Measurements from ENCODE around the gene LAG3.

The LAG3 gene

DNA sequence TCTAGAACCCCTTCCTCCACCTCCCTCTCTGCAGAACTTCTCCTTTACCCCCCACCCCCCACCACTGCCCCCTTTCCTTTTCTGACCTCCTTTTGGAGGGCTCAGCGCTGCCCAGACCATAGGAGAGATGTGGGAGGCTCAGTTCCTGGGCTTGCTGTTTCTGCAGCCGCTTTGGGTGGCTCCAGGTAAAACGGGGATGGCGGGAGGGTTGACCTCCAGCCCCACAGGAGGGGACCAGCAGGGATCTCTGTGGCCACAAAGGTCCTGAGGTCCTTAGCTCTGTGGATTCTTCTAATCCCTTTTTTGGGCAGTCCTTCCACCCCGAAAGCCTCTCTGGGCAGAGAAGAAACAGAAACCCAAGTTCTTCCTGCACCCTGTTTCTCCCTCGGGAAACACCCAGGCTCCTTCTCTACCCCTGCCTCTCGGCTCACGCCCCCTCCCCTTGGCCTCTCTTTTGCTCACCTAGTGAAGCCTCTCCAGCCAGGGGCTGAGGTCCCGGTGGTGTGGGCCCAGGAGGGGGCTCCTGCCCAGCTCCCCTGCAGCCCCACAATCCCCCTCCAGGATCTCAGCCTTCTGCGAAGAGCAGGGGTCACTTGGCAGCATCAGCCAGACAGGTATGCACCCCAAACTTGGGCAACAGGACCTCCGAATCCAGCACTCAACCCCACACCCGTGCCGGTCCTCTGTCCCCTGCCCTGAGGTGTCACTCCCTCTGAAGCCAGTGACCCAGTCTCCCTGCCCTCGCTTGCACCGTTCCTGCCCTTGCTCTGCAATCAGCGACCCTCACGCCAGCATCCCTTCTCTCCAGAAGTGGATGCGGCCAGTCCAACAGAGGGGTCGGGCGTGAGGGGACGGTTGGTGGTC lies 638 bp downstream of the LAG3 start:
- DNase-seq, result no peak

DNA sequence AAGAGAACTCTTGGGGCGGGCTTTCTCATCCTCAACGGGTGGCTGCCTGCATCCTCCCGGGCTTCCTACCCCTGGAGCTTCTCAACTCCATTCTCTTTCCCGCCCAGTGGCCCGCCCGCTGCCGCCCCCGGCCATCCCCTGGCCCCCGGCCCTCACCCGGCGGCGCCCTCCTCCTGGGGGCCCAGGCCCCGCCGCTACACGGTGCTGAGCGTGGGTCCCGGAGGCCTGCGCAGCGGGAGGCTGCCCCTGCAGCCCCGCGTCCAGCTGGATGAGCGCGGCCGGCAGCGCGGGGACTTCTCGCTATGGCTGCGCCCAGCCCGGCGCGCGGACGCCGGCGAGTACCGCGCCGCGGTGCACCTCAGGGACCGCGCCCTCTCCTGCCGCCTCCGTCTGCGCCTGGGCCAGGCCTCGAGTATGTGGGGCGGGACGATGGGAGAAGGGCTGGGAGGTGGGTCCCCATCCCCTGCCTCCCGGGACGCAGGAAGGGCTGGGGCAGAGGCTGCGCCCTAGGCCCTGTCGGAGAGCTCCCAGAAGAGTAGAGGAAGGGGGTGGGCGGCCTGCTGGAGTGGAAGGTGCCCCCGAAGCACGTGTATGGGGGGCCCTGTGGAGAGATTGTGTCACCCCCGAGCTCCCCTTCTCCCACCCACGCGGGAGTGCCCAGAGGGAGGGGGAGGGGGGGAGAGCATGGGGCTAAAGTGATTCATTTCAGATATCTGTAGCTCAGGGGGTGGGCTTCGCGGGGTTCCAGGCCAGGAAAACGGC lies 1.5 kb downstream of the LAG3 start:
- DNase-seq, result no peak

DNA sequence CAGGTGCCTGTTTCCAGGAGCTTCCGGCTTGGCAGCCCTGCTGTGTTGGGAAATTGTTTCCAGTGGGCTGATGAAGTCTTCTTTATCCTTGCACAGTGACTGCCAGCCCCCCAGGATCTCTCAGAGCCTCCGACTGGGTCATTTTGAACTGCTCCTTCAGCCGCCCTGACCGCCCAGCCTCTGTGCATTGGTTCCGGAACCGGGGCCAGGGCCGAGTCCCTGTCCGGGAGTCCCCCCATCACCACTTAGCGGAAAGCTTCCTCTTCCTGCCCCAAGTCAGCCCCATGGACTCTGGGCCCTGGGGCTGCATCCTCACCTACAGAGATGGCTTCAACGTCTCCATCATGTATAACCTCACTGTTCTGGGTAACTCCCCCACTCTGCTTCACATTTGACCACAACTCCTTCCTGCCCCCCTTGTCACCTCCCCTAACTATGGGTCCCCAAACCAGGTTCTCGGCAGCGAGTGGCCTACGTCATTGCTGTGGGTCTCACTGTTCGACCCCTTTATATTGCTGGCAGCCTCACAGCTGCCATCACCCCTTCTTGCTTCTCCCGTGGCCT lies 2.3 kb downstream of the LAG3 start:
- no peak for DNase-seq

DNA sequence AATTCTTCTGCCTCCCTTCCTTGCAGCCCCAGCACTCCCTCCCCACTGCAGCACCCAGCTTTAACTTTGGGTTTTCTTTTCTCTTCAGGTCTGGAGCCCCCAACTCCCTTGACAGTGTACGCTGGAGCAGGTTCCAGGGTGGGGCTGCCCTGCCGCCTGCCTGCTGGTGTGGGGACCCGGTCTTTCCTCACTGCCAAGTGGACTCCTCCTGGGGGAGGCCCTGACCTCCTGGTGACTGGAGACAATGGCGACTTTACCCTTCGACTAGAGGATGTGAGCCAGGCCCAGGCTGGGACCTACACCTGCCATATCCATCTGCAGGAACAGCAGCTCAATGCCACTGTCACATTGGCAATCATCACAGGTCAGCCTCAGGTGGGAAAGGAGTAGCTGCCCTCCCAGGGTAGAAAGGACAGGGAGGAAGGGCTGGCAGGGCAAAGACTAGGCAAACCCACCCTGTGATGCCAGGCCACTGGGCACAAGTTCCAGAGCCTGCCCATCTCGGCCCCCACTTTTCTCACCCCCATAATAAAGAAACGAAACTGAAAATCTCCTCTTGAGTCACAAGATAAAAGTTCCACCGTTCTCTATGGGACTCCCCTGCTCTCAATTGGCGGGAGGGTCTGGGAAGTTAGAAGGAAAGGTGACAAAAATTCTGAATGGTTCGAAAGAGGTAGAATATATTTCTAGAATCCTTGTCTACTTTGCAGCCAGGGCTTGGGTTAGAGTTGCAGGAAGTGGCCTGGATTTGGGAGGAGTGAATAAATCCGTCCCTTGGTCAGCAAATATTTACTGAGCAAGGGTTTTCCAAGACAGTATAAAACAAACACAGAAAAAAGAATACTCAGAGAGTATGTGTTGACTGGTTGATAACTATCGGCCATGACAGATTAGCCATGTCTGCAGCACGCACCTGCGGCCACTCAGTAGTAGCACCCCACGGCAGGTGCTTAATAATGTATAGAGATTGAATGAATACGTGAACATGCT lies 3.2 kb downstream of the LAG3 start:
- DNase-seq, result no peak

DNA sequence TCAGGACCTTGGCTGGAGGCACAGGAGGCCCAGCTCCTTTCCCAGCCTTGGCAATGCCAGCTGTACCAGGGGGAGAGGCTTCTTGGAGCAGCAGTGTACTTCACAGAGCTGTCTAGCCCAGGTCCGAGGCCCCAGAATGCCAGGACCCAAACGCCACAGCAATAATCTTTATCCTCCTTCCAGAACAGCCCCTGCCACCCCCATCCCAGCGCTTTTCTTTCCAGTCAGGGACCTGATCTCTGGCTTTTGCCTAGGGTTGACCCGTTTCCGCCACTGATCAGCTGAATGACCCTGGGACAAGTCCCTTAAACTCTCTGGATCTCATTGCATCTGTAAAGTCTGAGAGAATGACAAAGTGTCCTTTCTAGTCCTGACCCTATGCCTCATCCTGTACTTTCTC lies 5.1 kb downstream of the LAG3 start:
- no peak for DNase-seq

DNA sequence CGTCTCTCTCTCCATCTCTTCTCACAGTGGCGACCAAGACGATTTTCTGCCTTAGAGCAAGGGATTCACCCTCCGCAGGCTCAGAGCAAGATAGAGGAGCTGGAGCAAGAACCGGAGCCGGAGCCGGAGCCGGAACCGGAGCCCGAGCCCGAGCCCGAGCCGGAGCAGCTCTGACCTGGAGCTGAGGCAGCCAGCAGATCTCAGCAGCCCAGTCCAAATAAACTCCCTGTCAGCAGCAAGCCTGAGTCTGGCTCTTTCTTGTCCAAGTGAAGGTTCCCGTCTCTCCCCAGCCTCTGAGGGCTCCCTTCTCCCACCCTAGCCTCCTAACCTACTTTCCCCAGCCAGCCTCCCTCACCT lies 5.9 kb downstream of the LAG3 start:
- peak; percentile 74 for DNase-seq

DNA sequence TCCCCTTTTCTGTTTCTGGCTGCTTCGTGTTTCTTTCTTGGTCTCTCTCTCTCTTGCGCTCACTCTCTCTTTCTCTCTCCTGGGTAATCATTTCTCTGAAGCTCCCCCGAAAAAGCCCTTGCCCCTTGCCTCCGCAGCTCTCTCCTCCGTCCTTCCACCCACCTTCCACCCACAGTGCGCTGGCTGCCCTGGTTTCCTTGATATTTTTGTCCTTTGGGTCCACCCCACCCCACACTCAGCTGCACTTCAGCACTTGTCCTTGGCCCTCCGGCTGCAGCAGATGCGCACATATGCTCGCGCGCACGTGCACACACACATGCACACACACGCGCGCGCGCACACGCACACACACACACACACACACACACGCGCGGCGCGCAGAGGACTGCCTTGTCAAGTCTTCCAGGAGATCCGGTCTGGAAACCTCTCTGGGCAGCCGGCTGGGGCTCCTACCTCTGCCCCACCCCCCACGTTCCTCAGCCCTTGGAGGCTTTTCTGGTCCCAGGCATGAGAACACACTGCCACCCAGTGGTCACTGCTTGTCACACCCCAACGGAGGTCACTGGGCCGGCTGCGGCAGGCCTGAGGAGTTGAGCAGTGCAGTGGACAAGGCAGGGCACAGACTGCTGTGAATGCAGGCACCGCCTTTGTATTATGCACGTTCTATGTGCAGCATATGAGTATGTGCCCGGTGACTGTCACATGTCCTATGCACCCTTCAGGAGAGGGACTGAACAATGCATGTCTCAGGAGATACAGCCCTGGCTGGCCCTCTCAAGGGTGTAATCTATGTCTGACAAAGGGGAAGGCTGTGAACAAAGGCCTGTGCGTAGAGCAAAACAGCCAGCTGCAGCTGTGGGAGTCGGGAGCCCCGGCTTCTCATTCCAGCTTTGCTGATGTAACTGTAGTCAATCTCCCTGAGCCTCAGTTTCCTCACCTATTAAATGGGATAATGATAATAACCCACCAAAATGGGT lies 6.5 kb downstream of the LAG3 start:
- peak; percentile 100 for DNase-seq

DNA sequence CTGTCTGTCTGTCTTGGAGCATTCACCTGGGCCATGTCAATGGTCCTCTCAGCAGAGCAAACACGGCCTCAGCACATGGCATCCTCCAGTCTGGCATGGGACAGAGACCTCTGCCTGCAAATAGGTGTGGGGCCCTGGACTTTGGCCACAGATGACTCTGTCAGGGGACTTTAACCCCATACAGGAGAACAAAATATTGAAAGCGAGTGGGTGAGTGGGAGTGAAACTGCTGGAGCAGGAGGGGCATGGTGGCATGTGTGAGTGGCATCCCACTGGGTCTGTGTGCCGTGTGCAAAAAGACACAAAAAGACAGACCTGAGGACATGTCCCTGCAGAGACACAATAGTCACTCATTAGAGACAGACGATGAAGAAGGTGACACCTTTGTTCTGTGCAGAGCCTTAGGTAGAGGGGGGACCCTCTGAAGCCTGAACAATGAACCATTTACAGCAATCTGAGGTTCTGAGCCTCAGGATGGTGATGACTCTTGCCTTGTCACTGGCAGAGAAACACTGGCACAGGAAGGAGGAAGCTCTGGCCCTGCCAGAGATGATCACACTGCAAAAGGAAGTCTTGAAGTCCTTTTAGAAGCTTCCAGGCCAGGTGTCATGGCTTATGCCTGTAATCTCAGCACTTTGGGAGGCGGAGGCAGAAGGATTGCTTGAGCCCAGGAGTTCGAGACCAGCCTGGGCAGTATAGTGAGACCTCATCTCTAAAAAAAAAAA lies 7.5 kb downstream of the LAG3 start:
- no peak for DNase-seq

DNA sequence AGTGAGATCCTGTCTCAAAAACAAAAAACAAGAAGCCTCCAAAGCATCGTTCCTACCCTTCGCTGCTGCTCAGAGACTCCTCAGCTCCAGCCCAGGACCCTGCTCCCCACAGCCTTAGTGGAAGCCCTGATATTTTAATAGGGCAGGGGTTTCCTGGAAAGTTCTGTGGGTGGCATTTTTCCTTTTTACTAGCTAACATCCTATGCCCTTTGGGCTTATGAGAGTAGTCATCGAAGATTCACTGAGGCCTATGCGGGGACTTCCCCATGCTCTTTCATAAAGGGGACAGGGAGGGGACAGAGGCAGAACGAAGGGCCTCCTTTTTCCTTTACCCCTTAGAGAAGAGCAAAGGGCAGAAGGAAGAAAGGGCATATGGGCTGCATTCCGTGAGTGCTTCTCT lies 8.3 kb downstream of the LAG3 start:
- no peak for DNase-seq

DNA sequence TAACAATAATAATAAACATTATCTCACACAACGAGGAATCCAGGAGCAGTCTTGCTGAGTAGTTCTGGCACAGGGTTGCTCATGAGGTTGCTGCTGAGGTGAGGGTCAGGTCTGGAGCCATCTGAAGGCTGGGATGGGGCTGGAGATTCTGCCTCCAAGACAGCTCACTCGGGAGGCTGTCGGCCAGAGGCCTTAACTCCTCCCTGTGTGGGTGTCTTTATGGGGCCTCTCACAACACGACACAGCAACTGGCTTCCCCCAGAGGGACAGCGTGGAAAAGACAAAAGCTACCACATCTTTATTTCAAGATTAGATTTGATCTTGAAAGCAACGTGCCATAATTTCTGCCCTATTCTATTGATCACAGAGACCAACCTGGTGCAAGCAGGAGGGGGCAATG lies 9.8 kb downstream of the LAG3 start:
- no peak for DNase-seq

DNA sequence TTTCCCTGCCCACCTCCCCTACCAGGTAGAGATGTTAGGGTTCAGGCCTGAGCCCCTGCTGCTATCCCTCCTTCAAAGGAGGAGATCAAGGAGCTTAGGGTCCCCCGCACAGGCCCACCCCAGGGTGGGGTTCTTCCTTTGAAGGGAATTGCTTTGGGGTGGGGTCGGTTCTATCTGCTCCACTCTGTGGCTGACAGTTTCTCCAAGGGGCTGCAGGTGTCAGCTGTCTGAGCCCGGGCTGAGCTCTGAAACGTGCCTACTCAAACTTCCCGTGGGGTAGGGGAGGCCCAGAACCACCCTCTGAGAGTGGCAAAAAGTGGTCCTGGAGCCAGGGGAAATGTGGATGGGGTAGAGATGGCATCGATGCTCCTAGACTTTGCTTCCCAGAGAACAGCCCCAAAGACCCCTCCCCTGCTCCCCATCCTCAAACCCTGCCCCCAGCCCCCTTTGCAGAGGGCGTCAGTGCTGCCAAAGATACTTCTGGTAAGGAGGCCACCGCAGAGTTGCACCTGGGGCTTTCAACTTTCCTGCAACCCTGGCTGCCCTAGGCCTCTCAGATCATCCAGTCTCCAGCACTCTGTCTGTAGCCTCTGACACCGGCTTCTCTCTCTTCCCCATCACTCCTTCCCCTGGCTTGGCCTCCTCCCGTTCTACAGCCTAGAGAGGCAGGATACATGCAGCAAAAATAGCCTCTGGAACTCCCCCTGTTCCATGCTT lies 10.7 kb downstream of the LAG3 start:
- no peak for DNase-seq

DNA sequence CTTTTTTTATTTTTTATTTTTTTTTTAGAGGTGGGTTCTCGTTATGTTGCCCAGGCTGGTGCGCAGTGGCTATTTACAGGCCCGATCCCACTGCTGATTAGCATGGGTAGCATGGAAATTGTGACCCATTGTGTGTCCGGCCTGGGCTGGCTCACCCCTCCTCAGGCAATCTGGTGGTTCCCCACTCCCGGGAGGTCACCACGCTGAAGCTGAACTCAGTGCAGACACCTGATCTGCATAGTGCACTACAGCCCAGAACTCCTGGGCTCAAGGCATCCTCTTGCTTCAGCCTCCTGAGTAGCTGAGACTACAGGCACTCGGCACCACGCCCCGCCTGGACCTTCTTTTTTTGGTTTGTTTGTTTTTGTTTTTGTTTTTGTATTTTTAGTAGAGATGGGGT lies 11.5 kb downstream of the LAG3 start:
- DNase-seq, result no peak

DNA sequence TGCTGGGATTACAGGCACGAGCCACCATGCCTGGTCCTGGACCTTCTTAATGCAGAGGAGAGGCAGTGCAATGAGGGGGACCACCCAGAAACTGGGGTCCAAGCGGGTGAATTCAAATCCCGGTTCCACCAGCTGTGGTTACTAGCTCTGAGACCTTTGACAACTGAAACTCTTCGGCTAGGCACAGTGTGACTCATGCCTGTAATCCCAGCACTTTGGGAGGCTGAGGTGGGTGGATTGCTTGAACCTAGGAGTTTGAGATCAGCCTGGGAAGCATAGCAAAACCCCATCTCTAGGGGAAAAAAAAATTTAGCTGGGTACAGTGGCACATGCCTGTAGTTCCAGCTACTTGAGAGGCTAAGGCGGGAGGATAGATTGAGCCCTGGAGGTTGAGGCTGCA lies 12.0 kb downstream of the LAG3 start:
- DNase-seq, result no peak

DNA sequence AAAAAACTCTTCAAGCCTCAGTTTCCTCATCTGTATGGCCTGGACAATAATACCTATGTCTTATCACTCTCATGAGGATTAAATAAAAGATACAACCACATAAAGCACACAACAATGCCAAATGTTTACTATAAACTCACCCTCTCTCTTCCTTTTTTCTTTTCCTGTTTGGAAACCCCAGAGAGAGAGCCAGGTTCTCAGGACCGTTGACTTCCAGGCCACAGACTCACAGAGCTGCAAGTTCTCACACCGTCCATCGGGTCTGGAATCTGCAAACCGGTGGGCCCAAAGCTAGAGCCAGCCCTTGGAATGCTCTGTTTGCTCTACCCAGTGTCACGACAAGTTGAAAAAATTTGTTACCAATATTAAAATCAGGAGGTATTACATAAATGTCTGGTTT lies 12.4 kb downstream of the LAG3 start:
- DNase-seq, result no peak

DNA sequence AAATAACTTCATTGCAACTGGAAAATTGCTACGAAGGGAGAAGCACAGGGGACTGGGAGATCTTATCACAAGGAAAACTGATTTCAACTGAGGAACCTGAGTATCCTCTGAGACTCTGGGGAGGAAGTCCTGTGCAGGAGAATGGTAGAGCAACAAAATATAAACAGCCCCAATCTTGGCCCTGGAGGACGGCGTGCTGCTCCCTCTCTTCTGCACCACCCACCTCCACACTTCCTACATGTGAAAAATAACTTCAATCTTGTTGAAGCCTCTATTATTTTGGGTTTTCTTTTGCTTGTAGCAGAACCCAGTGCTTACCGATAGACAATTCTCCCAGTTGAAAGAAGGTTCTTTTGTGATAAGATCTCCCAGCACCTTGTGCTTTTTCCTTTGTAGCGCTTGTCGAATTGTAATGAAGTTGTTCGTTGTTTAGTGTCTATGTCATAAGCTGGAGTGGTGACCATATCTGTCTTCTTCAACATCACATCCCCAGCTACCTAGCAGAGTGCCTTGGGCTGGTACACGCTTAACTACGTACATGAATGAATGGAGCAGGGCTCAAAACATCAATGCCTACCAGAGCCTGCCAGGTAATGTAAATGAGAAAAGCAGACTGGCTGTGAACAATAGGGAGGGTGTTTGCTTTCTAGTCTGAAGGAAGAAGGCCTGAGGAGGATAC lies 14.2 kb downstream of the LAG3 start:
- DNase-seq, result no peak

DNA sequence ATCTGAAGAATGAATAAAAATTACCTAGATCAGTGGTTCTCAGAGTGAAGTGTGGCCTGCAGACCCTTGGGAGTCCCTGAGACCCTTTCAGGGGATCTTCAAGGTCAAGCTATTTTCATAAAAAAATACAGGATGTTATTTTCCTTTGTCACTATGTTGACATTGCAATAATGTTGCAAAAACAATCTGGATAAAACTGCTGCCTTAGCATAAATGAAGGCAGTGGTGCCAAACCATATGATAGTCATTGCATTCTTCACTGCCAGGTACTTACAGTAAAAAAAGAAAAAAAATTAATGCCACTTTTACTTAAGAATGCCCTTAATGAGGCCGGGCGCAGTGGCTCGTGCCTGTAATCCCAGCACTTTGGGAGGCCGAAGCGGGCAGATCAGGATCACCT lies 15.0 kb downstream of the LAG3 start:
- no peak for DNase-seq

DNA sequence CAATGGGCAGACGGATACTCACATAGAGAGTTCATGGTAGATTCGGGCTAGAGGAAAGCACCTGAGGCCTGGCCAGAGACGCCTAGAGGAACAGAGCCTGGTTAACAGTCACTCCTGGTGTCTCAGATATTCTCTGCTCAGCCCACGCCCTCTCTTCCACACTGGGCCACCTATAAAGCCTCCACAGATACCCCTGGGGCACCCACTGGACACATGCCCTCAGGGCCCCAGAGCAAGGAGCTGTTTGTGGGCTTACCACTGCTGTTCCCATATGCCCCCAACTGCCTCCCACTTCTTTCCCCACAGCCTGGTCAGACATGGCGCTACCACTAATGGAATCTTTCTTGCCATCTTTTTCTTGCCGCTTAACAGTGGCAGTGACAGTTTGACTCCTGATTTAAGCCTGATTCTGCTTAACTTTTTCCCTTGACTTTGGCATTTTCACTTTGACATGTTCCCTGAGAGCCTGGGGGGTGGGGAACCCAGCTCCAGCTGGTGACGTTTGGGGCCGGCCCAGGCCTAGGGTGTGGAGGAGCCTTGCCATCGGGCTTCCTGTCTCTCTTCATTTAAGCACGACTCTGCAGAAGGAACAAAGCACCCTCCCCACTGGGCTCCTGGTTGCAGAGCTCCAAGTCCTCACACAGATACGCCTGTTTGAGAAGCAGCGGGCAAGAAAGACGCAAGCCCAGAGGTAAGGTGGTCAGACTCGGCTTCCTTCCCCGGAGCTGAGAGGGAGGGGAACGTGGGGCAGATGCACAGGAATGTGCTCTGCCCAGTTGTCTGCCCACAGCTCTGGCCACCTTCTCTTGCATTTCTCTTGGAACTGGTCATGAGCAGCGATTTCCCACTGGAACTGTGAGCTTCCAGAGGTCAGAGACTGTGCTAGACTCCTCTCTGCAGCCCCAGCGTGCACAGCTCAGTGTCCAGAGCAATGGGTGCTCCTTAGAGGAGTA lies 16.9 kb downstream of the LAG3 start, which contains the start of gene CD4:
TSS of gene CD4 (plus strand) at position 557 of the 953 bp plus-strand sequence. CDS start 10,611 bp downstream, outside the sequence.
- no peak for DNase-seq

DNA sequence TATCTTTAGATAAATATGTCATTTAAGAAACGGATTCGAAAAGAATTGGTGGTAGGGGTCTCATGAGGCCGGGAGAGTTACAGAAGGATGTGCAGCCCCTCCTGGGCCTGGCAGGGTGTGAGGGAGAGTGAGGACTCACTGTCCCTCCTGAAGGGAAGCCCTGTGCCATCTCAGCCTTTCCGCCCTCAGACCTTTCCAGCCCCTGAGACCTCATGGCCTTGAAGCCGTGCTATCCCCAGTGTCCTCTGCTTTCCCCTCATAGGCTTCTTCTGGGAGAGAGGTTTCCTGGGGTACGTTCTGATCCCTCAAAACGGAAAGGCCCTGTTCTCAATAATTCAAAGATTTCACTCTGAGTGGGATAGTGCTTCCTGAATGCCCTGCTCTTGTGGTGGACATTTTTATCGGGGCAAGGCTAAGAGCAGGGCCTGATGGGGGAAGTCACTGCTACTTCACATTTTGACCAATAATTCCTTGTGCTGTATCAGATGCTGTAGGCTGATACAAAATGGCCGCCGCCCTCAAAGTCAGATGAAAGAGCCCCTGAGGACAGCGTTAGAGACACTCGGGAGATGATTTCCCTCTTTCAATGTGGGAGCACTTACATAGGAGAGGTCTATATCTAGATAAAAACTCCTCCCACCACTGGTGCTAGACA lies 18.3 kb downstream of the LAG3 start:
- DNase-seq, result no peak
